H9 (cell line): ENCODE data around the gene RAB24. TPM values are rescaled to one million over a fixed set of nuclear protein-coding genes. Genes with fewer than 3 reads are reported as not detected.

ENCODE experiments used
- DNase-seq: peaks from one replicate; pipeline ENCODE4 v3.0.0-alpha.2; 2017
- H2AFZ ChIP-seq: one replicate; pipeline ENCODE4 v1.6.1; 2013; ENCODE audit warnings: mild to moderate bottlenecking, low read length, control low read depth, moderate library complexity
- H2AK5ac ChIP-seq: 2 replicates; pipeline ENCODE4 v1.6.1; 2013; ENCODE audit warnings: low read length, control low read depth, mixed read lengths; ENCODE audit not compliant: insufficient read length
- H2BK120ac ChIP-seq: one replicate; pipeline ENCODE4 v1.6.1; 2013; ENCODE audit warnings: low read depth, mild to moderate bottlenecking, low read length, control low read depth, inconsistent platforms; ENCODE audit not compliant: poor library complexity, severe bottlenecking
- H2BK12ac ChIP-seq: 2 replicates; pipeline ENCODE4 v1.6.1; 2013; ENCODE audit warnings: low read length, control low read depth, mixed read lengths, low read depth; ENCODE audit not compliant: insufficient read length
- H2BK15ac ChIP-seq: 2 replicates; pipeline ENCODE4 v1.6.1; 2013; ENCODE audit warnings: low read depth, low read length, control low read depth
- H2BK20ac ChIP-seq: one replicate; pipeline ENCODE4 v1.6.1; 2013; ENCODE audit warnings: low read depth, mild to moderate bottlenecking, low read length, control low read depth, inconsistent platforms; ENCODE audit not compliant: poor library complexity, severe bottlenecking
- H2BK5ac ChIP-seq: 2 replicates; pipeline ENCODE4 v1.6.1; 2013; ENCODE audit warnings: low read length, control low read depth, mixed read lengths; ENCODE audit not compliant: insufficient read length
- H3K14ac ChIP-seq: 2 replicates; pipeline ENCODE4 v1.6.1; 2013; ENCODE audit warnings: low read length, control low read depth; ENCODE audit not compliant: insufficient read depth
- H3K18ac ChIP-seq: 2 replicates; pipeline ENCODE4 v1.6.1; 2013; ENCODE audit warnings: low read depth, mild to moderate bottlenecking, mixed read lengths, low read length, control low read depth; ENCODE audit not compliant: insufficient read length
- H3K23ac ChIP-seq: 2 replicates; pipeline ENCODE4 v1.6.1; 2013; ENCODE audit warnings: low read length, control low read depth, mixed read lengths, low read depth; ENCODE audit not compliant: insufficient read length
- H3K23me2 ChIP-seq: 2 replicates; pipeline ENCODE4 v1.6.1; 2013; ENCODE audit warnings: low read depth, mild to moderate bottlenecking, mixed read lengths, low read length, control low read depth; ENCODE audit not compliant: insufficient read length, poor library complexity, severe bottlenecking
- H3K27ac ChIP-seq: 2 replicates; pipeline ENCODE4 v1.5.1; 2013; ENCODE audit warnings: low read length, control low read depth, mixed read lengths, low read depth; ENCODE audit not compliant: insufficient read length
- H3K27me3 ChIP-seq: 2 replicates; pipeline ENCODE4 v1.6.1; 2013; ENCODE audit warnings: low read length, control low read depth, inconsistent platforms; ENCODE audit not compliant: insufficient read depth
- H3K4ac ChIP-seq: 2 replicates; pipeline ENCODE4 v1.6.1; 2013; ENCODE audit warnings: low read depth, mild to moderate bottlenecking, control low read depth, inconsistent platforms, low read length, moderate library complexity
- H3K4me1 ChIP-seq: 2 replicates; pipeline ENCODE4 v1.6.1; 2013; ENCODE audit warnings: low read length, control low read depth, inconsistent platforms; ENCODE audit not compliant: insufficient read depth
- H3K4me2 ChIP-seq: 2 replicates; pipeline ENCODE4 v1.6.1; 2013; ENCODE audit warnings: low read length, control low read depth, mixed read lengths; ENCODE audit not compliant: insufficient read length, insufficient read depth
- H3K56ac ChIP-seq: 2 replicates; pipeline ENCODE4 v1.6.1; 2013; ENCODE audit warnings: low read depth, mild to moderate bottlenecking, mixed read lengths, low read length, control low read depth; ENCODE audit not compliant: insufficient read length
- H3K79me1 ChIP-seq: 2 replicates; pipeline ENCODE4 v1.6.1; 2013; ENCODE audit warnings: low read depth, mild to moderate bottlenecking, moderate library complexity, low read length, control low read depth, inconsistent platforms; ENCODE audit not compliant: insufficient read depth, poor library complexity, severe bottlenecking
- H3K79me2 ChIP-seq: 2 replicates; pipeline ENCODE4 v1.6.1; 2013; ENCODE audit warnings: low read length, control low read depth, inconsistent platforms; ENCODE audit not compliant: insufficient read depth
- H3K9ac ChIP-seq: 2 replicates; pipeline ENCODE4 v1.6.1; 2013; ENCODE audit warnings: low read length, control low read depth, mixed read lengths; ENCODE audit not compliant: insufficient read length; ENCODE audit errors: extremely low read depth
- H3K9me3 ChIP-seq: one replicate; pipeline ENCODE4 v1.6.1; 2013; ENCODE audit warnings: low read depth, low read length, inconsistent platforms; ENCODE audit not compliant: control insufficient read depth
- H3T11ph ChIP-seq: one replicate; pipeline ENCODE4 v1.6.1; 2013; ENCODE audit warnings: mild to moderate bottlenecking, low read length, control low read depth, inconsistent platforms
- H4K20me1 ChIP-seq: one replicate; pipeline ENCODE4 v1.6.1; 2013; ENCODE audit not compliant: control insufficient read depth, insufficient read length, insufficient read depth
- H4K5ac ChIP-seq: 2 replicates; pipeline ENCODE4 v1.6.1; 2013; ENCODE audit warnings: low read depth, mild to moderate bottlenecking, mixed read lengths, low read length, control low read depth; ENCODE audit not compliant: insufficient read length
- H4K8ac ChIP-seq: replicated peaks from 2 replicates; pipeline ENCODE4 v1.6.1; 2013; ENCODE audit warnings: low read length, control low read depth, mixed read lengths, low read depth; ENCODE audit not compliant: insufficient read length
- H4K91ac ChIP-seq: 2 replicates; pipeline ENCODE4 v1.6.1; 2013; ENCODE audit warnings: low read depth, mild to moderate bottlenecking, moderate library complexity, mixed read lengths, low read length, control low read depth; ENCODE audit not compliant: insufficient read length
- H3K27ac Mint-ChIP-seq, 3 experiments: 2 replicates in 2 of 3; 3 replicates in 1 of 3; pipeline ENCODE4 v1.8.0; 2020 to 2021; ENCODE audit warnings: mixed read lengths in 3 of 3, mild to moderate bottlenecking in 1 of 3, moderate library complexity in 1 of 3
- H3K27me3 Mint-ChIP-seq: 2 replicates; pipeline ENCODE4 v1.8.0; 2021; ENCODE audit warnings: low read depth, mild to moderate bottlenecking, moderate library complexity, mixed read lengths
- H3K36me3 Mint-ChIP-seq, 3 experiments: 2 replicates in 2 of 3; 3 replicates in 1 of 3; pipeline ENCODE4 v1.8.0; 2020 to 2021; ENCODE audit warnings: low read depth in 3 of 3, mixed read lengths in 3 of 3; ENCODE audit not compliant: insufficient read depth in 1 of 3
- H3K4me1 Mint-ChIP-seq, 2 experiments: 2 replicates each; pipeline ENCODE4 v1.8.0; 2020; ENCODE audit warnings: mixed read lengths in 2 of 2
- H3K4me3 Mint-ChIP-seq, 2 experiments: 2 replicates in 1 of 2; 3 replicates in 1 of 2; pipeline ENCODE4 v1.8.0; 2020 to 2021; ENCODE audit warnings: mild to moderate bottlenecking in 2 of 2, mixed read lengths in 2 of 2, moderate library complexity in 1 of 2
- H3K9me3 Mint-ChIP-seq, 2 experiments: 2 replicates in 1 of 2; 3 replicates in 1 of 2; pipeline ENCODE4 v1.8.0; 2020; ENCODE audit warnings: mild to moderate bottlenecking in 2 of 2, mixed read lengths in 2 of 2, moderate library complexity in 1 of 2
- CTCF ChIP-seq: fragments of 200-600 bp; sonication (generic); conservative IDR thresholded peaks from 3 replicates; pipeline ENCODE4 v1.8.0; 2021; ENCODE audit warnings: antibody characterized with exemption, mild to moderate bottlenecking
- WGBS: extraction: QIAGEN DNeasy Blood & Tissue Kit; methylation state at CpG from one replicate; pipeline ENCODE4 v1.1.7; 2013; ENCODE audit warnings: missing lambda C conversion rate, low lambda C conversion rate, mixed read lengths; ENCODE audit not compliant: insufficient read length; ENCODE audit errors: extremely low coverage; 5-methylcytosine and 5-hydroxymethylcytosine counted together
- total RNA-seq: library from RNA; stranded (reverse); gene quantifications from 2 replicates; pipeline ENCODE4 v1.2.1, GENCODE V29; 2021

Gene RAB24
- total RNA-seq, 1 experiment from 2014 or later = 17.6 TPM

- no peak overlapping the region for H3K9ac ChIP-seq
- H2AFZ ChIP-seq = no peak overlapping the region
- H3K4ac ChIP-seq = no peak overlapping the region
- H2BK20ac ChIP-seq = no peak overlapping the region
- Mint-ChIP-seq H3K36me3 (peaks cover 8 to 43% (median 39%) of the 10 kb centered on the region in 3 experiments; a peak in 6 of 7 replicates), H3K4me3 (no peak overlapping the region), H3K27me3 (no peaks in the 10 kb centered on the region), H3K4me1 (peaks cover 8 to 9% of the 10 kb centered on the region in 2 experiments), H3K9me3 (no peaks in the 10 kb centered on the region), H3K27ac (no peak overlapping the region)
- H3K79me2 ChIP-seq = peaks cover 7% of the 10 kb centered on the region; the same call in 1 of the 2 replicates
- H3T11ph ChIP-seq = no peak overlapping the region
- H2BK12ac ChIP-seq = no peak overlapping the region
- H3K27ac ChIP-seq = no peak overlapping the region
- H3K23ac ChIP-seq = no peak overlapping the region
- H4K8ac ChIP-seq = no peak overlapping the region
- WGBS = no CpG with 5 or more reads among the region's 6 CpGs
- no peak overlapping the region for H3K56ac ChIP-seq
- no peak overlapping the region for H2BK120ac ChIP-seq
- no peak overlapping the region for H2AK5ac ChIP-seq
- no peak overlapping the region for H3K14ac ChIP-seq
- H4K91ac ChIP-seq = no peak overlapping the region
- DNase-seq = no peak
- H3K23me2 ChIP-seq = no peaks in the 10 kb centered on the region
- H3K4me1 ChIP-seq = no peaks in the 10 kb centered on the region
- H3K9me3 ChIP-seq = no peaks in the 10 kb centered on the region
- H3K79me1 ChIP-seq = no peaks in the 10 kb centered on the region
- no peak overlapping the region for H2BK15ac ChIP-seq
- no peaks in the 10 kb centered on the region for H3K27me3 ChIP-seq
- H4K5ac ChIP-seq = no peak overlapping the region
- H2BK5ac ChIP-seq = no peak overlapping the region
- H4K20me1 ChIP-seq = no peaks in the 10 kb centered on the region
- H3K18ac ChIP-seq = no peak overlapping the region
- no peak overlapping the region for H3K4me2 ChIP-seq
- TF ChIP-seq CTCF = no peak
These were observed 41.4 kb upstream of the RAB24 start for GRCh38 chr5:177344891-177345290.
